Keratinocyte (primary cell): Measurements from ENCODE around the gene KRT38. TPM values are rescaled to one million over a fixed set of nuclear protein-coding genes. Genes with fewer than 3 reads are reported as not detected.

Source experiments
- DNase-seq: peaks from one replicate; pipeline ENCODE4 v3.0.0-alpha.2; 2011; ENCODE audit warnings: low read depth, missing footprints, low spot score
- FAIRE-seq: peaks from 2 replicates; lab custom pipeline; 2011; peaks lifted over from hg19 to GRCh38; lab: Jason Lieb, UNC
- H2AFZ ChIP-seq: 2 replicates; pipeline ENCODE4 v1.6.0; 2012; ENCODE audit warnings: low read length, control low read depth, inconsistent platforms; ENCODE audit not compliant: control insufficient read depth
- H3K27ac ChIP-seq: 2 replicates; pipeline ENCODE4 v1.5.1; 2011; ENCODE audit warnings: low read length; ENCODE audit not compliant: control insufficient read depth, insufficient read depth
- H3K27me3 ChIP-seq: 3 replicates; pipeline ENCODE4 v1.6.0; 2011; ENCODE audit warnings: low read length; ENCODE audit not compliant: control insufficient read depth, insufficient read depth; ENCODE audit errors: extremely low read depth
- H3K36me3 ChIP-seq, 2 experiments: 2 replicates in 1 of 2; 3 replicates in 1 of 2; pipeline ENCODE4 v1.5.1; 2011; ENCODE audit warnings: low read length in 2 of 2, mild to moderate bottlenecking in 1 of 2; ENCODE audit not compliant: control insufficient read depth in 2 of 2, insufficient read depth in 2 of 2; ENCODE audit errors: extremely low read depth in 1 of 2
- H3K4me1 ChIP-seq: 3 replicates; pipeline ENCODE4 v1.5.1; 2011; ENCODE audit warnings: low read length; ENCODE audit not compliant: control insufficient read depth, insufficient read depth; ENCODE audit errors: extremely low read depth
- H3K4me2 ChIP-seq: 3 replicates; pipeline ENCODE4 v1.6.0; 2011; ENCODE audit warnings: low read depth, low read length; ENCODE audit not compliant: control insufficient read depth, insufficient read depth; ENCODE audit errors: extremely low read depth
- H3K4me3 ChIP-seq, 3 experiments: fragments of 200-600 bp in 1 of 3; sonication (generic) in 1 of 3; 2 replicates in 2 of 3; 3 replicates in 1 of 3; pipeline ENCODE4 v1.5.1; 2011 to 2016; ENCODE audit warnings: low read length in 3 of 3, mild to moderate bottlenecking in 3 of 3, control low read depth in 2 of 3, inconsistent platforms in 1 of 3, low read depth in 1 of 3, mixed read lengths in 1 of 3, mixed run types in 1 of 3, moderate library complexity in 1 of 3; ENCODE audit not compliant: control insufficient read depth in 2 of 3, insufficient read depth in 2 of 3; ENCODE audit errors: extremely low read depth in 1 of 3
- H3K79me2 ChIP-seq: 2 replicates; pipeline ENCODE4 v1.6.0; 2012; ENCODE audit warnings: low read length; ENCODE audit not compliant: control insufficient read depth, insufficient read depth
- H3K9ac ChIP-seq: 3 replicates; pipeline ENCODE4 v1.6.0; 2011; ENCODE audit warnings: low read length; ENCODE audit not compliant: control insufficient read depth, insufficient read depth; ENCODE audit errors: extremely low read depth
- H3K9me1 ChIP-seq: 3 replicates; pipeline ENCODE4 v1.6.0; 2011; ENCODE audit warnings: low read length; ENCODE audit not compliant: control insufficient read depth, insufficient read depth; ENCODE audit errors: extremely low read depth
- H3K9me3 ChIP-seq: 2 replicates; pipeline ENCODE4 v1.5.1; 2012; ENCODE audit warnings: low read depth, low read length; ENCODE audit not compliant: control insufficient read depth
- H4K20me1 ChIP-seq: 3 replicates; pipeline ENCODE4 v1.6.0; 2011; ENCODE audit warnings: low read length; ENCODE audit not compliant: control insufficient read depth, insufficient read depth; ENCODE audit errors: extremely low read depth
- EZH2 ChIP-seq: IDR thresholded peaks from one replicate; pipeline ENCODE4 v1.6.1; 2012; ENCODE audit warnings: inconsistent platforms, mild to moderate bottlenecking, low read length, moderate library complexity
- dilution Hi-C: fragments of 300-500 bp; cut with MboI; formaldehyde crosslinking; loops from one replicate; pipeline ENCODE4 v1.7.0; 2020; ENCODE audit warnings: low sequenced_read_pairs; ENCODE audit not compliant: extremely low pct_ligation_motif_present
- polyA plus RNA-seq, 5 experiments: library from polyadenylated mRNA; depleted of rRNA in 3 of 5; stranded (reverse) in 3 of 5; stranded (forward) in 1 of 5; unstranded in 1 of 5; fragments of >200 nt; gene quantifications; 1 replicate in 1 of 5; 2 replicates in 3 of 5; 3 replicates in 1 of 5; pipeline versions ENCODE4 v1.2.1 to v1.2.3, GENCODE V29; 2011 to 2012; ENCODE audit warnings: missing spikeins in 2 of 5, low read depth in 1 of 5, low replicate concordance in 1 of 5
- TF ChIP-seq, protein P1 (sequence below), 3 experiments: IDR thresholded peaks in 1 of 3; conservative IDR thresholded peaks in 1 of 3; optimal IDR thresholded peaks in 1 of 3; 2 replicates in 2 of 3; 3 replicates in 1 of 3; pipeline versions ENCODE3 to v1.5.1; 2011; ENCODE audit warnings: low read length in 3 of 3, mild to moderate bottlenecking in 3 of 3, moderate library complexity in 2 of 3, control low read depth in 1 of 3, inconsistent platforms in 1 of 3; ENCODE audit not compliant: insufficient read depth in 2 of 3; ENCODE audit errors: extremely low read depth in 1 of 3

The KRT38 gene
- polyA plus RNA-seq, 1 donor (not counting 4 experiments of a cell fraction or from before 2014, with no cell fraction given), result not detected

DNA sequence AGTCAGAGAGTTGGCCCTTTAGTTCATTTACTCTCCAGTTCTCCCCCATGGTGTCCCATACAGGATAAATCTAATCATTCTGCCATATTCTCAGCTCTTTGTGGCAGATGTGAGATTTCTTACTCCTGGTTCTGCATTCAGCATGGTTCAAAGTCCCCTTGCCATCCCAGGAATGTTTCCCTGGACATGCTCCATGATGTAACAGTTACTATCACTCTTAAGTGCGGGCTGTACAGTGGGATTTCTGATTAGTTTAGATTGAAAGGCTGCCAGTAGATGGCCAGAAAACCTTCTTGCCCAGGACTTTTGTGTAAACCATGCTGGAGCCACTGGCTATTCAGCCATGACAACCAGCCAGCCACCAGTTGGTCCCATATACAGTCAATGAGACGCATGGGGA lies 26.8 kb downstream of the KRT38 start:
- Histone ChIP-seq H3K27me3 (no peaks in the 10 kb centered on the region), H3K27ac (no peak overlapping the region), H3K4me3 (no peak overlapping the region), H2AFZ (no peak overlapping the region), H3K9me1 (peaks cover 2% of the 10 kb centered on the region), H3K4me2 (no peak overlapping the region), H4K20me1 (no peaks in the 10 kb centered on the region), H3K79me2 (no peaks in the 10 kb centered on the region), H3K9me3 (no peaks in the 10 kb centered on the region), H3K36me3 (no peaks in the 10 kb centered on the region), H3K9ac (no peak overlapping the region), H3K4me1 (peaks cover 19% of the 10 kb centered on the region)
- dilution Hi-C loops, result no loop called here
- FAIRE-seq, result no peak
- TF ChIP-seq EZH2, result no peak
- TF ChIP-seq, protein P1, sequence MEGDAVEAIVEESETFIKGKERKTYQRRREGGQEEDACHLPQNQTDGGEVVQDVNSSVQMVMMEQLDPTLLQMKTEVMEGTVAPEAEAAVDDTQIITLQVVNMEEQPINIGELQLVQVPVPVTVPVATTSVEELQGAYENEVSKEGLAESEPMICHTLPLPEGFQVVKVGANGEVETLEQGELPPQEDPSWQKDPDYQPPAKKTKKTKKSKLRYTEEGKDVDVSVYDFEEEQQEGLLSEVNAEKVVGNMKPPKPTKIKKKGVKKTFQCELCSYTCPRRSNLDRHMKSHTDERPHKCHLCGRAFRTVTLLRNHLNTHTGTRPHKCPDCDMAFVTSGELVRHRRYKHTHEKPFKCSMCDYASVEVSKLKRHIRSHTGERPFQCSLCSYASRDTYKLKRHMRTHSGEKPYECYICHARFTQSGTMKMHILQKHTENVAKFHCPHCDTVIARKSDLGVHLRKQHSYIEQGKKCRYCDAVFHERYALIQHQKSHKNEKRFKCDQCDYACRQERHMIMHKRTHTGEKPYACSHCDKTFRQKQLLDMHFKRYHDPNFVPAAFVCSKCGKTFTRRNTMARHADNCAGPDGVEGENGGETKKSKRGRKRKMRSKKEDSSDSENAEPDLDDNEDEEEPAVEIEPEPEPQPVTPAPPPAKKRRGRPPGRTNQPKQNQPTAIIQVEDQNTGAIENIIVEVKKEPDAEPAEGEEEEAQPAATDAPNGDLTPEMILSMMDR (optimal IDR thresholded peaks at IDR 0.05 in 1 of 3, IDR thresholded peaks at IDR 0.05 in 1 of 3, conservative IDR thresholded peaks at IDR 0.05 in 1 of 3; ENCODE audit: extremely low read depth in 1 of 3, insufficient read depth in 2 of 3, low read length in 3 of 3), result no peak
- no peak for DNase-seq

GRCh38 chr17:41413353-41413957 lies 27.3 kb downstream of the KRT38 start:
- TF ChIP-seq EZH2, result no peak
- TF ChIP-seq, protein P1 (optimal IDR thresholded peaks at IDR 0.05 in 1 of 3, IDR thresholded peaks at IDR 0.05 in 1 of 3, conservative IDR thresholded peaks at IDR 0.05 in 1 of 3; ENCODE audit: extremely low read depth in 1 of 3, insufficient read depth in 2 of 3, low read length in 3 of 3), result no peak
- Histone ChIP-seq H3K4me2 (no peak overlapping the region), H2AFZ (no peak overlapping the region), H3K9me1 (no peaks in the 10 kb centered on the region), H3K4me1 (peaks cover 14% of the 10 kb centered on the region), H3K9me3 (no peaks in the 10 kb centered on the region), H4K20me1 (no peaks in the 10 kb centered on the region), H3K36me3 (no peaks in the 10 kb centered on the region), H3K27me3 (no peaks in the 10 kb centered on the region), H3K4me3 (no peak overlapping the region), H3K79me2 (no peaks in the 10 kb centered on the region), H3K9ac (no peak overlapping the region), H3K27ac (no peak overlapping the region)
- dilution Hi-C loops, result no loop called here
- DNase-seq, result no peak
- FAIRE-seq, result peak; percentile 48
